CD4-positive, alpha-beta T cell treated with Interleukin-4 for 4 hours (primary cell): Measurements from ENCODE around the gene MED12L.
A peak's percentile ranks its signal among the peaks of the same experiment; 100 is the strongest.
"Not testable (repeated sequence)": the region's sequence is repeated elsewhere in the genome, so short reads cannot be mapped to it uniquely, and the experiment has no call there.

ENCODE experiments used
- DNase-seq: peaks from one replicate; pipeline ENCODE4 v3.0.0-alpha.2; 2020

The MED12L gene

GRCh38 chr3:151085227-151085888, at the start of gene MED12L:
MED12L (plus strand) TSS chr3:151085664; CDS start chr3:151086927, 1,263 bp downstream.
- peak; percentile 24 for DNase-seq

- DNase-seq: no peak
These were observed 47.6 kb upstream of the MED12L start for GRCh38 chr3:151037746-151038477.

GRCh38 chr3:151044706-151045105, 40.8 kb upstream of the MED12L start:
- no peak for DNase-seq

- no peak for DNase-seq
These were observed 37.8 kb upstream of the MED12L start for GRCh38 chr3:151047636-151048035.

- DNase-seq: no peak
These were observed 33.9 kb upstream of the MED12L start for GRCh38 chr3:151051533-151051932.

- DNase-seq: no peak
These were observed 33.1 kb upstream of the MED12L start for GRCh38 chr3:151052346-151052745.

GRCh38 chr3:151052756-151053155, 32.7 kb upstream of the MED12L start:
- no peak for DNase-seq

- DNase-seq: no peak
These were observed 26.7 kb upstream of the MED12L start for GRCh38 chr3:151058740-151059139.

GRCh38 chr3:151062611-151063010, 22.9 kb upstream of the MED12L start:
- no peak for DNase-seq

GRCh38 chr3:151067158-151067557, 18.3 kb upstream of the MED12L start:
- DNase-seq: no peak

- not testable (repeated sequence) for DNase-seq
These were observed 12.6 kb upstream of the MED12L start for GRCh38 chr3:151072842-151073241.

- DNase-seq: no peak
These were observed 11.2 kb upstream of the MED12L start for GRCh38 chr3:151074256-151074655.

GRCh38 chr3:151075869-151076562, 9.4 kb upstream of the MED12L start:
- DNase-seq: no peak

- DNase-seq: no peak
These were observed 8.8 kb upstream of the MED12L start for GRCh38 chr3:151076626-151077025.

GRCh38 chr3:151081082-151081481, 4.4 kb upstream of the MED12L start:
- DNase-seq: not testable (repeated sequence)

- DNase-seq: no peak
These were observed 2.3 kb upstream of the MED12L start for GRCh38 chr3:151082880-151083838.

- no peak for DNase-seq
These were observed 604 bp upstream of the MED12L start for GRCh38 chr3:151084893-151085226.

- DNase-seq: no peak
These were observed 522 bp downstream of the MED12L start for GRCh38 chr3:151085889-151086483.

GRCh38 chr3:151086484-151087456, 1.3 kb downstream of the MED12L start:
- peak; percentile 63 for DNase-seq

- no peak for DNase-seq
These were observed 2.2 kb downstream of the MED12L start for GRCh38 chr3:151087648-151088047.

- no peak for DNase-seq
These were observed 6.4 kb downstream of the MED12L start for GRCh38 chr3:151091685-151092345.
